ENCODE data around the gene TMEM40.

- TF ChIP-seq EP300 (IDR thresholded peaks at IDR 0.05; ENCODE audit: low read length) (no peak), CTCF (IDR thresholded peaks at IDR 0.05 in 2 of 3, conservative IDR thresholded peaks at IDR 0.05 in 1 of 3; ENCODE audit: insufficient read depth in 2 of 3, low read depth in 1 of 3, low read length in 3 of 3) (no peak), POLR2A (conservative IDR thresholded peaks at IDR 0.05) (no peak), PHB (CRISPR knock-in tag; IDR thresholded peaks at IDR 0.05) (no peak), GTF2B (IDR thresholded peaks at IDR 0.05; ENCODE audit: extremely low read depth, insufficient read length) (no peak), ZNF436 (CRISPR knock-in tag; IDR thresholded peaks at IDR 0.05) (no peak), ZNF143 (CRISPR knock-in tag; IDR thresholded peaks at IDR 0.05) (no peak)
These were observed 71.1 kb downstream of the TMEM40 start for GRCh38 chr3:12687948-12688347.
